ENCODE results near the gene BRWD1. TPM values are rescaled to one million over a fixed set of nuclear protein-coding genes. Genes with fewer than 3 reads are reported as not detected.
"Not testable (repeated sequence)": the region's sequence is repeated elsewhere in the genome, so short reads cannot be mapped to it uniquely, and the experiment has no call there.

BRWD1 gene
- total RNA-seq, 2 donors from 2014 or later = 38.6 to 43.1 TPM

DNA sequence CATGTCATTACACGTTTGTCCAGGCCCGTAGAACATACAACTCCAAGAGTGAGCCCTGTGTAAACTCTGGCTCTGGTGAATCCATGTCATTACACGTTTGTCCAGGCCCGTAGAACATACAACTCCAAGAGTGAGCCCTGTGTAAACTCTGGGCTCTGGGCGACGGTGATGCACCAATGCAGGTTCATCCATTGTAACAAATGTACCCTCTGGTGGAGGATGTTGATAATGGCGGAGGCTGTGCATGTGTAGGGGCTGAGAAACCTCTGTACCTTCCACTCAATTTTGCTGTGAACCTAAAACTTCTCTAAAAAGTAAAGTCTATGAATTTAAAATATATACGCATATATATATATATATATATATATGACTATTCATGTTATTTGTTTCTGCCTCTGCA is 177.3 kb downstream of the BRWD1 start:
- TF ChIP-seq, protein P1, sequence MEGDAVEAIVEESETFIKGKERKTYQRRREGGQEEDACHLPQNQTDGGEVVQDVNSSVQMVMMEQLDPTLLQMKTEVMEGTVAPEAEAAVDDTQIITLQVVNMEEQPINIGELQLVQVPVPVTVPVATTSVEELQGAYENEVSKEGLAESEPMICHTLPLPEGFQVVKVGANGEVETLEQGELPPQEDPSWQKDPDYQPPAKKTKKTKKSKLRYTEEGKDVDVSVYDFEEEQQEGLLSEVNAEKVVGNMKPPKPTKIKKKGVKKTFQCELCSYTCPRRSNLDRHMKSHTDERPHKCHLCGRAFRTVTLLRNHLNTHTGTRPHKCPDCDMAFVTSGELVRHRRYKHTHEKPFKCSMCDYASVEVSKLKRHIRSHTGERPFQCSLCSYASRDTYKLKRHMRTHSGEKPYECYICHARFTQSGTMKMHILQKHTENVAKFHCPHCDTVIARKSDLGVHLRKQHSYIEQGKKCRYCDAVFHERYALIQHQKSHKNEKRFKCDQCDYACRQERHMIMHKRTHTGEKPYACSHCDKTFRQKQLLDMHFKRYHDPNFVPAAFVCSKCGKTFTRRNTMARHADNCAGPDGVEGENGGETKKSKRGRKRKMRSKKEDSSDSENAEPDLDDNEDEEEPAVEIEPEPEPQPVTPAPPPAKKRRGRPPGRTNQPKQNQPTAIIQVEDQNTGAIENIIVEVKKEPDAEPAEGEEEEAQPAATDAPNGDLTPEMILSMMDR (IDR thresholded peaks at IDR 0.05) = peak; percentile 11
- H3K27me3 ChIP-seq; H3K9me3 ChIP-seq; H3K36me3 ChIP-seq; H3K27ac ChIP-seq; H3K4me3 ChIP-seq; H3K4me1 ChIP-seq; H3K9ac ChIP-seq (ENCODE audit: low read depth in 2 of 2, low read length in 2 of 2): not testable (repeated sequence)
- peak; percentile 47 for DNase-seq
- intact Hi-C loops (cut with DNase I) = loop anchor here (5.0 kb wide), 1 partner anchor 629 kb away; no protein-coding TSS in a partner anchor

DNA sequence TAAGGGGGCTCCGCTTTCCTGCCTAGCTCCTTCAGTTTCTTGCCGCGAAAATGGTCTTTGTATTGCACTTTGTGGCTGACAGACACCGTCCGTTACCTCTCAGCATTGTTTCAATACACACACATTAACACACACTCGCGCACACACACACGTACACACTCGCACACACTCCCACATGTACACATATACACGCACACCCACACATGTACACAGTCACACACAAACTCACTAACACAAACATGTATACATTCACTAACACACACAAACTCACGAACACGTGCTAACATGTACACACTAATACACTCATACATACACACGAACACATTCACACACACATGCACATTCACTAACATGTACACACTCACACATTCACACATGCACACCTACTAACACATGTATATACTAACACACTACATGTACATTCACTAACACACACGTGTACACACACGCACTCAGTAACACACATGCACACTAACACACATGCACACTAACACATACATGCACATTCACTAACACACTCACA is 179.1 kb downstream of the BRWD1 start:
- TF ChIP-seq, protein P1 (IDR thresholded peaks at IDR 0.05) = no peak
- intact Hi-C loops (cut with DNase I) = no loop called here
- no peak overlapping the region for H3K9ac ChIP-seq (ENCODE audit: low read depth in 2 of 2, low read length in 2 of 2)

More for the DNA sequence above, 179.1 kb downstream of the BRWD1 start:
- H3K4me1 ChIP-seq = no peaks in the 10 kb centered on the region
- no peaks in the 10 kb centered on the region for H3K9me3 ChIP-seq
- DNase-seq = no peak
- H3K27me3 ChIP-seq = no peaks in the 10 kb centered on the region
- no peak overlapping the region for H3K27ac ChIP-seq
- no peaks in the 10 kb centered on the region for H3K36me3 ChIP-seq
- no peak overlapping the region for H3K4me3 ChIP-seq

Other genes starting within 250 kb of the BRWD1 start
- 10 to 100 TPM; 41.2 to 78.1 TPM for gene PSMG1, start 130.2 kb downstream of the BRWD1 start, total RNA-seq
- gene HMGN1, start 35.5 kb upstream of the BRWD1 start, total RNA-seq = 100 to 1,000 TPM; 240 to 305 TPM
- gene LCA5L, start 132.1 kb upstream of the BRWD1 start, total RNA-seq = under 1 TPM; 0.64 to 0.98 TPM
- 1 to 10 TPM; 3.3 to 5.1 TPM for gene SH3BGR, start 138.3 kb upstream of the BRWD1 start, total RNA-seq

All from colonic mucosa (tissue), 4 donors.